Measurements from ENCODE around the gene MANBA.

Gene MANBA

DNA sequence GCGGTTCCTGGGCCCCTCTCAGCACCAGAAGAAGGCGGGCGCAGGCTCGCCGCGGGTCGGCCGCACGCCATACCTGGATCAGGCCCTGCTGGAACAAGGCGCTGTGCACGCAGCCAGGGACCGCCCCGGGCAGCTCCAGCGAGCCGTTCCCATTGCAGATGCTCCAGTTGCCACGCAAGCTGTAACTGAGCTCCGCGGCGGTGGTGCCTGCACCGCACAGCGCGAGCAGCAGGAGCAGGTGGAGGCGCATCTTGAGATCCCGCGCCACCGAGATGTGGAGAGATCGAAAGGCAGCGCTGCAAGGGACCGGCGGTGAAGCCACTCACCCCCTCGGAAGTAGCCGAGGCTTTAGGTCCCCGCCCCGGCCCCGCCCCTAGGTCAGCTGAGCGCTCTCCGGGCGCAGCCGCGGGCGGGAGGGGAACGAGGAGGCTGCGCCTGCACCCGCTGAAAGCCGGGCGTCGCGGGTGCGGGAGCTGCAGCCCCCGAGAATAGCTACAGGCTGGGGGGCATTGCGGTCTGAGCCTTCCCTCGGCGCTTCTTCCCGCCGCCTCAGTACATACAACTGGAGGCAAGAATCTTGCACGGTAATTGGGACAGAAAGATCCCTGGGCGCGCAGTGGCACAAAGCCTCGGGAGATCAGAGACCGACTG lies at the start of gene MANBA:
TSS of gene MANBA (minus strand) at position 324 of the 651 bp plus-strand sequence. CDS start at position 250, 74 bp downstream.
- peak; percentile 82 to 87 for DNase-seq

GRCh38 chr4:102809691-102810090 lies 48.9 kb upstream of the MANBA start:
- no peak for DNase-seq

- peak; percentile 32 to 39 for DNase-seq
These were observed 48.4 kb upstream of the MANBA start for GRCh38 chr4:102809190-102809589.

DNA sequence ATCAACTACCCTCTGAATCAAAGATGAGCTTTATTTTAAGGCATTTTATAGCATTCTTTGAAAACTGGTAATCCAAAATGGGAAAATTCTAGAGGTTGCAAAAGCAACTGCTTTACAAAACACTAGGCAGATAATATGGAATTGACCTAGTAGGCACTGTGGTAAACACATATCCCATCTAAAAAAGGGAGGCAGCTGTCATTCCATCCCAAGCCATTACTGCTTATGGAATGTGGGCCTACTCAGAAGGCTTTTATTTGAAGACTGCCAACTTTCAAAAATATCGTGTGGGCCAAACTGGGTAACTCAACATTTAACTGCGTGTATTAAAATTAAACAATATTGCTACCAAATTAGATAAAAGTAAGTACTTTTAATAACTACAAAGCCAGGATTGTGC lies 47.2 kb upstream of the MANBA start:
- no peak for DNase-seq

DNA sequence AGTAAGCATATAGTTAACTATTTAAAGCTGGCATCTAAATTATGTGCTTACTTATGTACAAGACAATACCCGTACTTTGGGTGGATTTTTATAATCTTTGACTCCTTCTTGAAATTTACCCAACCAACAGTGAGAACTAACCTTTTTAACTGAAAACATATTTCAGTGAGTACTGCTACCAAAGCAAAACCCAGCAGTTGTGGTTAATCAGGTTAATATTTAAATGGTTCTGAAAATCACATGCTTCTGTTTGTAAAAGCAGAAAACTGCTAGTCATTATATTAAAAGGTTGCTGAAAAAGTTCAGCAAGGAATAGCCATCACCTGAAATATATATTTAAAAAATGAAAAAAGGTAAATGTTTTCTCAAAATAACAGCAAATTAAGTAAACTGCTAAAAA lies 46.6 kb upstream of the MANBA start:
- no peak for DNase-seq

GRCh38 chr4:102799816-102800215 lies 39.0 kb upstream of the MANBA start:
- DNase-seq = no peak

GRCh38 chr4:102794999-102795398 lies 34.2 kb upstream of the MANBA start:
- DNase-seq = no peak

DNA sequence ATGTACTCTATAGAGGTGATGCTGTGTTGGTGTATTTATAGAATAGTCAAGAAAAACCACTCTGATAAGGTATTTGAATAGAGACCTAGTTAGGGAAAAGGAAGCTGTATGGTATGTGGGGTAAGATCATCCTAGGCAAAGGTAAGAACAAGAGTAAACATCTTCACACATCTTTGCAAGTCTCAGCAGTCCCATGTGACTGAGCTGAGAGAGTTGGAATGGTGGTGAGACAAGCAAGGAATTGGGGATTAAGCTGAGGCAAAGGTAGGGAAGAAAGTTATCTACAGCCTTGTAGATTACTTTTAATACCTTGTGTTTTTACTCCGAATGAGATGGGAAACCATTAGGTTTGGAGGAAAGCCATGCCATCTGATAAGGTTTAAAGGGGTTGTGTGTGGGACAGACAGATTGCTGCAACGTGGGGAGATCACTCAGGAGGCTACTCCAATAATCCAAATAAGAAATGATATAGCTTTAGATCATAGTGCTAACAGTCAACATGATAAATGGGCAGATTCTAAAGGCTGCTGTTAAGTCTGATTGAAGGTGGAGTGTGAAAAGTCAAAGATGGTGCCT lies 31.7 kb upstream of the MANBA start:
- no peak for DNase-seq

DNA sequence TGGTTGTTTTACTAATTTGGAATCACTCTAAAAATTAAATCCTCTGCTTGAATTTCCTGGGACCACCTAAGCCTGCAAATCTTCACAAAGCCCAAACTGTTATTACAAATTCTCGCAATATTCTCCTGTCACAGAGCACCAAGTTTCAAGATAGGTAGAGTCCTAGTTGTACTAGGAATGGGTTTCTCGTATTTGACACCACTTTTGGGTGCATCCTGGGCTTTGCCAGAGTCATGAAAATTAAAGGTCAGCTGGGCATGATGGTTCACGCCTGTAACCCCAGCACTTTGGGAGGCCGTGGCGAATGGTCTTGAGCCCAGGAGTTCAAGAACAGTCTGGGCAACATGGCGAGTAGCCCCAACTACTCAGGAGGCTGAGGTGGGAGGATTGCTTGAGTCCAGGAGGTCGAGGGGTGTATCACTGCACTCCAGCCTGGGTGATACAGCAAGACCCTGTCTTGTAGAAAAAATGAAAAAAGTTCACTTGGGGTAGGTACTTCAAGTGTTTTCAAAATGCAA lies 30.6 kb upstream of the MANBA start:
- DNase-seq = no peak

GRCh38 chr4:102789317-102789717 lies 28.5 kb upstream of the MANBA start:
- peak; percentile 21 to 22 for DNase-seq

- no peak for DNase-seq
These were observed 27.2 kb upstream of the MANBA start for GRCh38 chr4:102787944-102788343.

GRCh38 chr4:102787096-102787881 lies 26.5 kb upstream of the MANBA start:
- DNase-seq = no peak

- no peak for DNase-seq
These were observed 25.5 kb upstream of the MANBA start for GRCh38 chr4:102786279-102786678.

DNA sequence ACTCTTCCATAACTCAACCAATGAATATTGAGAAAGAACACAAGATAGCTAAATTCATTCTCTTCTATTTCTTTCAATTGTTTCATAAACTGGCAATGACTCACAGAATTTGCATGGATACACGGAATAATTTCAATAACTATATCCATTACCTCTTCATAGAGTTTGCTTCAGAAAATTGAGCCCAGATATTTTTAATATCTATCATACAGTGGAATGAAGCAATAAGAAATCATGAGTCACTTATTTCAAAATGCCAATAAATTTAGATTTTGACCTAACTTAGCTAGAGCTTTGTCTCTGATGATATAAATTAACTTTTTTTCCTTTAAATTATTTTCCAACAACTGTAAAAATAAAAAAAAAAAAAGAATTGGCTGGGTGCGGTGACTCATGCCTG lies 22.2 kb upstream of the MANBA start:
- no peak for DNase-seq

GRCh38 chr4:102781570-102781969 lies 20.8 kb upstream of the MANBA start:
- no peak for DNase-seq

DNA sequence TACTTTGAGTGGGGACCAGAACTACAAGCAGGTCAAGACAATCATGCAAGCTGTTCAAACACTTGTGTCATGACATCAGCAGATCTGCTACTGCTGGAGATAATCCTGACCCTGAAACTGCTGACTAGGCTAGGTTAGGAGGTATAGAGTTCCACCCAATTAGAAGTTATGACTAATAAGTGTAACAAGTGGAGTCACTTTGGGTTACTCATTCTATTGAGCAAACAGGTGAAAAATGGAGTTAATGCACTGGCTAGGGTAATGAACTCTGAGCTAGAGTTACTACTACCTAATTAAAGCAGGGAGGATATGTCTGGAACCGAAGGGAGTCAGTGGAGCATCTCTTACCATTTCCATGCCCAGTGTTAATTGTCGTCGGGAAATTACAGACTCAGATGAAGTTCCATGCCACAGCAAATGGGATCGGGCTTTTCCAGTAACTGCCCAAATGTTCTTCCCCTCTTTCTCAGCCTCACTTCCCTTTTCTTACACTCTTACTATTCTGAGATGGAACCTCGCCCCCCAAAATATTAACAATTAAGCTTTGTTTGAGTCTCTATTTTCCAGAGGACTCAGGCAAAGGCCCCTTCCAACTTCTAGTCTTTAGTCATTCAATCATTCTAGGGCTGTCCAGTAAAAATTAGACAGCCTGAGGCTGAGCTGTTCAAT lies 19.8 kb upstream of the MANBA start:
- no peak for DNase-seq

GRCh38 chr4:102779204-102779603 lies 18.4 kb upstream of the MANBA start:
- DNase-seq = peak; percentile 20 to 35

GRCh38 chr4:102778720-102779119 lies 18.0 kb upstream of the MANBA start:
- DNase-seq = no peak

DNA sequence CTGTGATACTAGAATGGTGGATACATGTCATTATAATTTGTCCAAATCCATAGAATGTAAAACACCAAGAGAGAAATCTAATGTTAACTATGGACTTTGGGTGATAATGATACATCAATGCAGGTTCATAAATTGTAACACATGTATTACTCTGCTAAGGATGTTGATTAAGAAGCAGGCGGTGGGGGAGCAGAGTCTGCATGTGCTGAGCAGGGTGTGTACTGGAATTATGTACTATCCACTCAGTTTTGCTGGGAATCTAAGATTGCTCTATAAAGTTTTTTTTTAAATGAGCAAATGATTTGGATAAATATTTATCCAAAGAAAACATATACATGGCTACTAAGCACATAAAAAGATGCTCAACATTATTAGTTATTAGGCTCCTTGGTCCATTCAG lies 15.0 kb upstream of the MANBA start:
- DNase-seq = no peak

DNA sequence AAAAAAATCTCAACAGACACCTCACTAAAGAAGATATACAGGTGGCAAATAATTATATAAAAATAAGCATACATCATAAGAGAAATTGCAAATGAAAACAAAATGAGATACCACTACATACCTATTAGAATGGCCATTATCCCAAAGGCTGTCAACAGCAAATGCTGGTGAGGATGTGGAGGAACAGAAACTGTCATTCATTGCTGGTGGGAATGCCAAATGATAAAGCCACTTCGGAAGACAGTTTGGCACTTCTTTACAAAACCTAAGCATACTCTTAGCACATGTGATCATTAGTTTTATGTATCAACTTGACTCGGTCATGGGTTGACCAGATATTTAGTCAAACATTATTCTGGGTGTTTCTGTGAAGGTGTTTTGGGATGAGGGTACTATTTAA lies 13.5 kb upstream of the MANBA start:
- DNase-seq = no peak

GRCh38 chr4:102772738-102773340 lies 12.1 kb upstream of the MANBA start:
- no peak for DNase-seq

DNA sequence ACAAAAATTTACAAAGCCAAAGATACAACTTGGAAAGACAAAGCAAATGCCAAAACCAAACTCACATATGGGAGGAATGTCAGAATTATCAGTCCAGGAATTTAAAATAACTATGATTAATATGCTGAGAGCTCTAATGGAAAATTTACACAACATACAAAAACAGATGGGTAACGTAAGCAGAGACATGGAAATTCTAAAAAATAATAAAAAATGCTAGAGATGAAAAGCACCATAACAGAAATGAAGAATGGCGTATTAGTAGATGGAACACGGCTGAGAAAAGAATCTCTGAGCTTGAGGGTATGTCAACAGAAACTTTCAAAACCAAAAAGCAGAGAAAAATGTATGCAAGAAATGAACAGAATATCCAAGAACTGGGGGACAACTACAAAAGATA lies 4.1 kb upstream of the MANBA start:
- DNase-seq = no peak

- no peak for DNase-seq
These were observed 1.1 kb upstream of the MANBA start for GRCh38 chr4:102761906-102762305.
